HL-60/S4 treated with phorbol 12-myristate 13-acetate at 8.2 ng/mL for 4 days and 3 days (cell line): ENCODE data around the gene COMP.

Source experiments
- in situ Hi-C: fragments of 300-500 bp; cut with MboI; formaldehyde crosslinking; loops from 2 replicates; pipeline ENCODE4 v1.15.0; 2022; ENCODE audit warnings: low sequenced_read_pairs

Gene COMP

GRCh38 chr19:18804643-18805042 lies 13.5 kb upstream of the COMP start:
- in situ Hi-C loops: no loop called here

- in situ Hi-C loops: no loop called here
These were observed 13.1 kb upstream of the COMP start for GRCh38 chr19:18804139-18804601.

- in situ Hi-C loops: no loop called here
These were observed 12.5 kb upstream of the COMP start for GRCh38 chr19:18803550-18804138.

- in situ Hi-C loops: no loop called here
These were observed 11.2 kb upstream of the COMP start for GRCh38 chr19:18802354-18802753.

- in situ Hi-C loops: no loop called here
These were observed 9.5 kb upstream of the COMP start for GRCh38 chr19:18800636-18801035.

GRCh38 chr19:18800079-18800478 lies 9.0 kb upstream of the COMP start:
- in situ Hi-C loops: no loop called here

- in situ Hi-C loops: no loop called here
These were observed 8.4 kb upstream of the COMP start for GRCh38 chr19:18799389-18799970.

GRCh38 chr19:18798384-18799352 lies 7.6 kb upstream of the COMP start:
- in situ Hi-C loops: no loop called here

- in situ Hi-C loops: no loop called here
These were observed 5.1 kb upstream of the COMP start for GRCh38 chr19:18796239-18796638.

- in situ Hi-C loops: no loop called here
These were observed 4.4 kb upstream of the COMP start for GRCh38 chr19:18795540-18795939.

GRCh38 chr19:18794692-18795091 lies 3.6 kb upstream of the COMP start:
- in situ Hi-C loops: no loop called here

- in situ Hi-C loops: no loop called here
These were observed 2.9 kb upstream of the COMP start for GRCh38 chr19:18794029-18794313.

GRCh38 chr19:18793144-18794028 lies 2.3 kb upstream of the COMP start:
- in situ Hi-C loops: no loop called here

- in situ Hi-C loops: no loop called here
These were observed 1.6 kb upstream of the COMP start for GRCh38 chr19:18792661-18793060.

GRCh38 chr19:18791315-18791678 lies 192 bp upstream of the COMP start:
- in situ Hi-C loops: no loop called here

- in situ Hi-C loops: no loop called here
These were observed 1.1 kb downstream of the COMP start for GRCh38 chr19:18789883-18790565.

GRCh38 chr19:18789422-18789869 lies 1.7 kb downstream of the COMP start:
- in situ Hi-C loops: no loop called here

- in situ Hi-C loops: no loop called here
These were observed 2.3 kb downstream of the COMP start for GRCh38 chr19:18788529-18789421.
